Measurements from ENCODE around the gene CES5A.

GRCh38 chr16:55911616-55912015, 36.4 kb upstream of the CES5A start:
- no peak for TF ChIP-seq CTCF (conservative IDR thresholded peaks at IDR 0.05; ENCODE audit: low read depth, low read length)
- no peak for TF ChIP-seq POLR2A (IDR thresholded peaks at IDR 0.05; ENCODE audit: low read depth, low read length)

All from IMR-90 (cell line).